Measurements from ENCODE around the gene PRIM1. TPM values are rescaled to one million over a fixed set of nuclear protein-coding genes. Genes with fewer than 3 reads are reported as not detected.

PRIM1 gene
- total and polyA plus RNA-seq, 10 donors = 5.2 to 23.0 (median 10.8) TPM

GRCh38 chr12:56785141-56785865 lies 33.2 kb upstream of the PRIM1 start:
- Histone ChIP-seq H3K9me3 (no peaks in the 10 kb centered on the region), H3K27ac (no peak overlapping the region), H3K36me3 (peaks cover 0 to 24% (median 0%) of the 10 kb centered on the region in 6 donors), H3K27me3 (replicated peaks in 1 of 7) (no peaks in the 10 kb centered on the region), H3K4me3 (no peak overlapping the region), H3K4me1 (no peaks in the 10 kb centered on the region)
- TF ChIP-seq, protein P1, sequence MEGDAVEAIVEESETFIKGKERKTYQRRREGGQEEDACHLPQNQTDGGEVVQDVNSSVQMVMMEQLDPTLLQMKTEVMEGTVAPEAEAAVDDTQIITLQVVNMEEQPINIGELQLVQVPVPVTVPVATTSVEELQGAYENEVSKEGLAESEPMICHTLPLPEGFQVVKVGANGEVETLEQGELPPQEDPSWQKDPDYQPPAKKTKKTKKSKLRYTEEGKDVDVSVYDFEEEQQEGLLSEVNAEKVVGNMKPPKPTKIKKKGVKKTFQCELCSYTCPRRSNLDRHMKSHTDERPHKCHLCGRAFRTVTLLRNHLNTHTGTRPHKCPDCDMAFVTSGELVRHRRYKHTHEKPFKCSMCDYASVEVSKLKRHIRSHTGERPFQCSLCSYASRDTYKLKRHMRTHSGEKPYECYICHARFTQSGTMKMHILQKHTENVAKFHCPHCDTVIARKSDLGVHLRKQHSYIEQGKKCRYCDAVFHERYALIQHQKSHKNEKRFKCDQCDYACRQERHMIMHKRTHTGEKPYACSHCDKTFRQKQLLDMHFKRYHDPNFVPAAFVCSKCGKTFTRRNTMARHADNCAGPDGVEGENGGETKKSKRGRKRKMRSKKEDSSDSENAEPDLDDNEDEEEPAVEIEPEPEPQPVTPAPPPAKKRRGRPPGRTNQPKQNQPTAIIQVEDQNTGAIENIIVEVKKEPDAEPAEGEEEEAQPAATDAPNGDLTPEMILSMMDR (IDR thresholded peaks at IDR 0.05 in 8 of 11, conservative IDR thresholded peaks at IDR 0.05 in 3 of 11) = no peak
- no peak for TF ChIP-seq POLR2AphosphoS5 (IDR thresholded peaks at IDR 0.05)
- no peak for TF ChIP-seq POLR2A (IDR thresholded peaks at IDR 0.05)
- no peak for DNase-seq
- intact Hi-C loops (cut with DNase I; ENCODE audit: low total_unique reads) = no loop called here
- WGBS, 5 donors = 65 to 86% (median 80%) methylated on average over 2 of the region's 2 CpGs

DNA sequence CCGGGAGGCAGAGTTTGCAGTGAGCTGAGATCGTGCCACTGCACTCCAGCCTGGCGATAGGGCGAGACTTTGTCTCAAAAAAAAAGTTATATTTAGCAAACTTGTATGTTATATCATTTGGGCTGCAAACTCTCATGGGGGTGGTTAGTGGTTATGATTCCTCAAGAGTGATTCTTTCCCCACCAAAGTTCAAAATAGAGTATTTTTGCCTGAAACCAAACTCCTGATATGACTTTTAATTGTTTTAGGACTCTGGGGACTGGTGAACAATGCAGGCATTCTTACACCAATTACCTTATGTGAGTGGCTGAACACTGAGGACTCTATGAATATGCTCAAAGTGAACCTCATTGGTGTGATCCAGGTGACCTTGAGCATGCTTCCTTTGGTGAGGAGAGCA lies 29.6 kb upstream of the PRIM1 start:
- Histone ChIP-seq H3K27me3 (replicated peaks in 1 of 7) (no peaks in the 10 kb centered on the region), H3K36me3 (peaks cover 0 to 40% (median 0%) of the 10 kb centered on the region in 6 donors), H3K4me1 (no peaks in the 10 kb centered on the region), H3K9me3 (no peaks in the 10 kb centered on the region), H3K27ac (no peak overlapping the region), H3K4me3 (no peak overlapping the region)
- TF ChIP-seq, protein P1 (IDR thresholded peaks at IDR 0.05 in 8 of 11, conservative IDR thresholded peaks at IDR 0.05 in 3 of 11) = no peak
- TF ChIP-seq POLR2A (IDR thresholded peaks at IDR 0.05) = no peak
- TF ChIP-seq POLR2AphosphoS5 (IDR thresholded peaks at IDR 0.05) = no peak
- intact Hi-C loops (cut with DNase I; ENCODE audit: low total_unique reads) = no loop called here
- DNase-seq = no peak
- WGBS, 5 donors = 82 to 92% (median 85%) methylated on average over 4 of the region's 4 CpGs

GRCh38 chr12:56778756-56779155 lies 26.6 kb upstream of the PRIM1 start:
- no peak for TF ChIP-seq POLR2AphosphoS5 (IDR thresholded peaks at IDR 0.05)
- Histone ChIP-seq H3K36me3 (peaks cover 0 to 35% (median 0%) of the 10 kb centered on the region in 6 donors), H3K27me3 (replicated peaks in 1 of 7) (no peaks in the 10 kb centered on the region), H3K27ac (no peak overlapping the region), H3K4me1 (peaks cover 0 to 13% (median 2%) of the 10 kb centered on the region in 6 donors), H3K9me3 (no peaks in the 10 kb centered on the region), H3K4me3 (no peak overlapping the region)
- intact Hi-C loops (cut with DNase I; ENCODE audit: low total_unique reads) = no loop called here
- 93 to 96% (median 95%) methylated on average over 17 of the region's 17 CpGs for WGBS, 5 donors
- no peak for DNase-seq

DNA sequence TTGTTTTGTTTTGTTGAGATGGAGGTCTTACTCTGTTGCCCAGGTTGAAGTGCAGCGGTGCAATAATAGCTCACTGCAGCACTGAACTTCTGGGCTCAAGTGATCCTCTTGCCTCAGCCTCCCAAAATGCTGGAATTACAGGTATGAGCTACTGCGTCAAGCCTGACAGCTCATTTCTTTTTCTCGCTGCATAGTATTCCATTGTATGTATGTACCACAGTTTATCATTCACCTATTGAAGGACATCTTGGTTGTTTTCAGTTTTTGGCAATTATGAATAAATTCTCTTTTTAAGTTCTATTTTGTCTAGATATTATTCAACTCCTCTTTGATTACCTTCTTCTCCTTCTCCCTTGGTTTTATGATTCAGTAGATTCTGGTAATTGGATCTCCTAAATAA lies 24.5 kb upstream of the PRIM1 start:
- H3K4me1 ChIP-seq = peaks cover 0 to 32% (median 2%) of the 10 kb centered on the region in 6 donors
- H3K27me3 ChIP-seq (replicated peaks in 1 of 7) = no peaks in the 10 kb centered on the region
- intact Hi-C loops (cut with DNase I; ENCODE audit: low total_unique reads) = no loop called here
- no peak for TF ChIP-seq POLR2A (IDR thresholded peaks at IDR 0.05)
- no peak overlapping the region for H3K4me3 ChIP-seq
- no peaks in the 10 kb centered on the region for H3K9me3 ChIP-seq
- no peak for DNase-seq
- 96 to 100% (median 98%) methylated on average over 3 of the region's 3 CpGs for WGBS, 5 donors
- H3K27ac ChIP-seq = no peak overlapping the region
- H3K36me3 ChIP-seq = peaks cover 0 to 27% (median 0%) of the 10 kb centered on the region in 6 donors

- H3K4me1 ChIP-seq = peaks cover 0 to 34% (median 2%) of the 10 kb centered on the region in 6 donors
- intact Hi-C loops (cut with DNase I; ENCODE audit: low total_unique reads) = no loop called here
- DNase-seq = no peak
- H3K27ac ChIP-seq = no peak overlapping the region
- peaks cover 0 to 27% (median 0%) of the 10 kb centered on the region in 6 donors for H3K36me3 ChIP-seq
- H3K4me3 ChIP-seq = no peak overlapping the region
- 65 to 84% (median 79%) methylated on average over 5 to 6 of the region's 6 CpGs for WGBS, 5 donors
- TF ChIP-seq, protein P1 (IDR thresholded peaks at IDR 0.05 in 8 of 11, conservative IDR thresholded peaks at IDR 0.05 in 3 of 11) = no peak
- TF ChIP-seq POLR2A (IDR thresholded peaks at IDR 0.05) (no peak), POLR2AphosphoS5 (IDR thresholded peaks at IDR 0.05) (no peak)
- no peaks in the 10 kb centered on the region for H3K9me3 ChIP-seq
- no peaks in the 10 kb centered on the region for H3K27me3 ChIP-seq (replicated peaks in 1 of 7)
Observed at GRCh38 chr12:56775638-56776037, 23.5 kb upstream of the PRIM1 start.

Measured in spleen (tissue), 11 donors.